NCI-H2196 treated with DMSO at 0.1 percent for 48 hours (cell line): Measurements from ENCODE around the gene CARMIL1.

ENCODE experiments used
- DNase-seq: peaks from one replicate; lab custom pipeline; 2025; ENCODE audit not compliant: unreplicated experiment; lab: John Stamatoyannopoulos, UW

The CARMIL1 gene

DNA sequence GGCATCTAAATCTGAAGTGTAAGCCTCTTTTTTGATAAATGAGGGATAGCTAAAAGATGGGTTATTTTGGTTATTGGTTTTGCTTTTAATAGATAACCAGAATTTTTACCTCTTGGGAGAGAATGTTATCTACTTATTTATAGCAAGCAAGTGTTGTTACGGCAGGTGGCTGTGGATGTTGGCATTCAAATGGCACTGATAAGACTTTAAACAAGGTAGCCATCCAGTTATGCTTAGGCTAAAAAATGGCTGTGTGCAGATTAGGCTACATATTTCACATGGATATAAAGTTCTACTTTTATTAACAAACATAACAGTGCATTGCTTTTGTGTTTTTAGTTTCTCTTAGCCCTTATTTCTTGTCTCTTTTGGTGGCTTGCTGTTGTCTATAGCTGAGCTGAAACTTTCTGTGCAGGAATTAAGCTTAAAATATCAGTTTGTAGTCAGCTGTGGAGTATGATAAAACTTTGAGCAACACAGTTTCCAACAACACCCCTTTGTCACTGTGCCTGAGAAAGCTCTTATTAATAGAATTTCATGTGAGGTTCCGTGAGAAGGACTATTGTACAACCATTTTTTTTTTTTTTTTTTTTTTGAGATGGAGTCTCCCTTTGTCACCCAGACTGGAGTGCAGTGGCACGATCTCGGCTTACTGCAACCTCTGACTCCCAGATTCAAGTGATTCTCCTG is 28.8 kb downstream of the CARMIL1 start:
- no peak for DNase-seq

DNA sequence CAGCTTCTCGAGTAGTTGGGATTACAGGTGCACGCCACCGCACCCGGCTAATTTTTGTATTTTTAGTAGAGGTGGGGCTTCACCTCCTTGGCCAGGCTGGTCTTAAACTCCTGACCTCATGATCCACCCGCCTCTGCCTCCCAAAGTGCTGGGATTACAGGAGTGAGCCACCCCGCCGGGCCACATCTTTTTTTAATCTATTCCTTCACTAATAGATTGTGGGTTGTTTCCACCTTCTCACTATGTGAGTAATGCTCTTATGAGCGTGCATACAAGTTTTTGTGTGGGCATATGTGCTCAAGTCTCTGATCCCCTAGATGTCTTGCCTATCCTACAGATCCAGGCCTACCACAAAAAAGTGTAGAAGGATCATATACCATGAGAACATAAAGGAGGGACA is 30.7 kb downstream of the CARMIL1 start:
- no peak for DNase-seq

DNA sequence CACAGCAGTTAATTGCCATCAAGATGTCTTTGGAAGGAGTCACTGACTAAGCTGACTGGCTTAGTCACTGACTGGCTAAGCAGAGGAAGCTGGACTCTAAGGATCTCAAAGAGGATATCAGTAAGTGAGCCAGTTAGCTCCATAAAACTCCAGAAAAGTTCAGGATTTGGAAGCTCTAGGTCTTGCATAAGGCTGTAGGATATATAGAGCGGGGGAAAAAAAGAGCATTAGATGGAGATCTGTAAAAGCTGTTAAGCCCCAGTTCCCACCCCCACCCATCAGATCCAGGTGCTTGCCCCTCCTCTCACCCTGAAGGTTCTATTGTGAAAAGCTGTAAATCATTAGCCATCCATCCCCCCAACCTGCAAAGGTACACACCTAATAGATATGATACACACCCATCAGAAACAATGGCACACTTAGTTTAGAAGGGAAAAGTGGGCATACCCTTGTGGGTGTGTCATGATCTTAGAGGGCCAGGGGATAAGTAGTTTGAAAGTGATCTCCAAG is 32.2 kb downstream of the CARMIL1 start:
- no peak for DNase-seq

GRCh38 chr6:25312034-25312620 is 33.0 kb downstream of the CARMIL1 start:
- DNase-seq = no peak

DNA sequence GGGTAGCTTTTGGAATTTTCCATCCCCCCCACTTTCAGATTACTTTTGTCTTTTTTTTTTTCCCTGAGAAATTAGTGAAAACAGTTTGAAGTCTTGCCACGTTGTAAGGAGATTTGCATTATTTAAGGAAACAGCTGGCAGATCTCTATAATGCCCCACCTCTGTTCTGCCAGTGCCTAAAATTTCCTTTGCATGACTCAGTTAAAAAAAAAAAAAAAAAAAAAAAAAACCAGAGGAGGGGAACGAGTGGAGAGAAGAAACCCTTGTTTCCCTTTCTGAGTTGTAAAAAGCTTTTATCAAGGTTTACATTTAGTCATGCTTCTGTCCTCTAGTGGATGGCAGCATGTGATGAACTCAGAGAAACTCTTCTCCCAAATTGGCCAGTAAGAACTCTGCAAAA is 33.5 kb downstream of the CARMIL1 start:
- DNase-seq = no peak

- no peak for DNase-seq
These were observed 35.5 kb downstream of the CARMIL1 start for GRCh38 chr6:25314509-25315175.

DNA sequence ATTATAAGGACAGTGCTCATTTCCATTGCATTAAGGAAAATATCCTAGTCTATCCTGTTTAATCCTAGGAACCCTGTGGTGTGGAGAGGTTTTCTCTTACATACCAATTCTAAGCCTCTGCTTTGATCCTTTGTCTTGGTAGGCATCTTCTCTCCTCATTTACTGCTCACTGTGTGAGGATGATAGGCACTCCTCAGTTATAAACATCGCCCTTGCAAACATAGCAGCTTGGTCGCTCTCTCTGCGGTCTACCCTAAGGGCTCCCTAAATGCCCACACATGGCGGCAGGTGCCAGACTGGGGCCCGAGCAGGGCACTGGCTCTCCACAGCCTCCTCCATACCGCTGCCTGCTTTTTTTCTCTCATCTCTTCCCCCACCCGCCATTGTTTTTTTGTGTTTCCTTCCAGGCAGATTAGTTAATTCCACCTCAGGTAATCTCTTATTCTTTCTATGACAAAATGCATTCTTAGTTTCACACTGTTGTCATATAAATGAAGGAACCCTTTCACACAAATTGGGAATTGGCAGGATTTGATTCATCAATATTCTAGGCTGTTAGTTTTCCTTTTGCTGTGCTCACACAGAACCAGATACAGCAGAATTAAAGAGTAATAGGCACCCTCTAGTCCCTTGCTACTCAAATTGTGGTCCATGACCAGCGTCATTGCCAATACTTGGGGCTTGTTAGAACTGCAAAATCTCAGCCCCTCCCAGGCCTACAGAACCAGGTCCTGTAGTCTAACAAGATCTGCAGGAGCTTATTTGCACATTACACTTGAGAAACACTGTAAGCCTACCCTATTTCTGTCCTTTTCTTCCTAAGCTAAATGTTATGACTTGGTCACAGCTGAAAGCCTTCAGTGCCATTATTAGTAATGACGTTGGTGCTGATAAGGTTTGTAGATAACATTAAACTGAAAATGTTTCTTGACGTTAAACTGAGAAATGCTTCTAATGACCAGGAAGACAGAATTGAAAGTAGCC is 36.3 kb downstream of the CARMIL1 start:
- no peak for DNase-seq

GRCh38 chr6:25316626-25317025 is 37.5 kb downstream of the CARMIL1 start:
- DNase-seq = no peak

DNA sequence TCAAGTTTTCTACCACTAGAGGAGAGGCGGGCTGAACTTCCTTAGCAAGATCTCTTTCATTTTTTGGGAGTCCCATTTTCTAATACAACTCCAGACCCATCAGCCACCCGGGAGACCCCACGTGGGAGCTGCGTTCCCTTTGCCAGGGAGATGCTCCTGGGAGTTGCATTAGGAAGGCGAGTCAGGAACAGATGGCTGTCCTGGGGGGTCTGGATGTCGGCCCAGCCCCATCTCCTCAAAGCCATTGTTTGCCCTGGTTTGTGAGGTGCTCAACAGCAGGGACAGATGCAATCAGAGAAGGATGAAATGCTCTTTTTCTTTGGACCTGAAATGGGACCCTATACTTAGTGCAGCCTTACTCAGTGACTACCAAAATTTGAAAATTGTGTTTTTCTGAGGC is 39.4 kb downstream of the CARMIL1 start:
- no peak for DNase-seq

DNA sequence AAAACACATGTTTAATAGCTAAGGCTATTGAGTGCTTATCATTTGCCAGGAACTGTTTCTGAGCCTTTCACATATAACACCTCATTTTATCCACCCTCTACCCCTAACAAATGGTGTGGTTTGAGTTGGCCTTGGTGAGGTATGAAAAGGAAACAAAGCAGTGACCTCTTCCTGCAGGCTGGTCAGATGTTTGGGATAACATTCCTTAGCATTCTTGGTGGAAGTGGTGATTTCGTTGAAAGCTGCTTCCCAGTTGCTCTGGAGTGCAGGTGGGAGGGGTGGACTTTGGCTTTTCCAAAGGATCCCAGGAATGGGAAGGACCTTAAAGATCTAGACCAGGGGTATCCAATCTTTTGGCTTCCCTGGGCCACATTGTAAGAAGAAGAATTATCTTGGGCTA is 41.3 kb downstream of the CARMIL1 start:
- DNase-seq = no peak

GRCh38 chr6:25322692-25323091 is 43.5 kb downstream of the CARMIL1 start:
- no peak for DNase-seq

DNA sequence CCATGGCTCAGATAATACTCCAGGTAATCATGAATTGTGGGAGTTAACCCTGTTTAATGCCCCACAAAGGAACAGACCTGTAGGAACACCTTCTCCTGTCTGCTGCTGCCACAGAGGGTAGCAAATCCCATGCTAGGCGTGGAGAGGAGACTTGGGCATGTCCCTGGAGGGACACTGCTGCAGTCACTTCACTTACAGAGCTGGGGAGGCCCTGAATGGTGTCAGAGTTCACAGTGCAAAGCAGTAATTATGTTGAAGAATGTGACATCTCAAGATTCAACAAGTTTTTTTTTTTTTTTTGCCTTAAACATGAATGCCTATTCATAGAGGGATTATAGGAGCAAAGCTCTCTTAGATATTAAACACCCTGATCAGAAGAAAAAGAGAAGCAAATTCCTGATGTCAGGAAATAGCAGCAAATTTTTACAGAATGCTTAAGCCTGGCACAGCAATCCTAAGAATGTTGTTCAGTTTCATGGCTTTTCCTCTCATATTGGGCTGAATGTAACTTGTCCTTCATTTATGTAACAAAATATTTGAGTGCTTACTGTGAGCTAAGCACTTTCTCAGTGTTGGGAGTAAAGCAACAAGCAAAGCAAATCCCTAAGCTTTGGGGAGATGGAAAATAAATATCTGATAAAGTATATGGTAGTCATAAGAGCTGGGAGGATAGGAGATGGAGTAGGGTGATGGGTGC is 45.0 kb downstream of the CARMIL1 start:
- DNase-seq = no peak

DNA sequence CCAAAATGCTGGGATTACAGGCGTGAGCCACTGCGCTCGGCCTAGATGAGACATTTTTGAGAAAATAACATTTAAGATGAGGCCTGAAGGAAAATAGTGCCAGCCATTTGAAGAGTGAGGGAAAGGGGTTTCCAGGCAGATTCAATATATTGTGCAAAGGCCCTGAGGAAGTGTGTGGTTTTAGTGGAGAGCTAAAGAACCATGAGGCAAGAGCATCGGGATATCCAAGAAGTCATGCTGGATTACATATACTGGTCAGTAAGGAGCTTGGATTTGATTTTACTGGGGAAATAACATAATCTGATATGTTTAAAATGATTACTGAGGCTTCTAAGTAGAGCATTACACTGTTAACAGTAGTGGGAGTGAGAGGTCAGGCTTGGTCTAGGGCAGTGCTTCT is 47.0 kb downstream of the CARMIL1 start:
- no peak for DNase-seq

GRCh38 chr6:25326960-25327359 is 47.8 kb downstream of the CARMIL1 start:
- no peak for DNase-seq

DNA sequence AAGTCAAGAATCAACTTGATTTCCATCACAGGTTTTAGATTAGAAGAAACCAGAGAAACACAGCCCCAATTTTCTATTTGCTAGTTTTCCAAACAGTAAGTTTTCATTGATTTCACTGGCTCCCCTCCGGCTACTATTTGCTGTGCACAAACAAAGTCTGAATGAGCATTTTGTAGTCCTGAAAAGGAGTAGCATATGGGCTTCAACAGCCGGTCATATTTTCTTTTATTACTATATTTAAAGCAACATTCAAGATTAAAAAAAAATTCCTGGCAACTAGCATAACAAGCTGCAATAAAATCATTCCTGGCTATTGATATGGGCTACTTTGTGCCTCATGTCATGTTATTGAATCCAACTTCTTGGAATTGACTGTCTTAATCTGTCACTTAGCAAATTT is 48.3 kb downstream of the CARMIL1 start:
- DNase-seq = no peak

DNA sequence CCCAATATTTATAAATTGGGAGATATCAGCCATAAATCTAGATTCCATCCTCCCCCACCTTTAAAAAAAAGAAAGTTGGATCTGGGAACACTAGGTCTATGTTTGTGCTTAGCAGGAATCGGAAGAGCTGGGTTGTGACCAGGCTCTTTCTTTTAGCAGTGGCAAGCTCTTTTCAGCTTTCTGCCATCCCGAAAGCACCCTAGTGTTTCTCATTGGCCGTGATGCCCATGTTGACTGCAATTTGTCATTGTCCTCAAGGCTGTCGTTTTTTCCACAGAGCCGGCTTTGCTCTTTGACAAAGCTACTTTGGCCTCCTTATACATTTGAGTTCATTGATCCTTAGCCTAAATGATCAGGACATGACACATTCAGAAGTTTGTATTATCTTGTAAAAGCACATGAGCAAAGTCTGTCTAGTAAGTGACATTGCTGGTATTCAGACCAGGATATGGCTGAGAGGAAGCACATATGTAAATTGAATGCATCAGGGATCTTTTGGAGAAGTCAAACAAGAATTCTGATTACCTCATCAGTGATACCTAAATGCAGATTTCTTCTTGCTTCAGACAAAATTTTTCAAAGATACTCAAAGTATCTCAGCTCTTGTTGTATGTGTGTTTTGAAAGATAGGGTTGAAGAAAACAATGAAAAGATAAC is 50.1 kb downstream of the CARMIL1 start:
- DNase-seq = no peak

- DNase-seq = no peak
These were observed 50.8 kb downstream of the CARMIL1 start for GRCh38 chr6:25329982-25330381.

GRCh38 chr6:25330796-25331685 is 51.9 kb downstream of the CARMIL1 start:
- no peak for DNase-seq

- DNase-seq = no peak
These were observed 53.0 kb downstream of the CARMIL1 start for GRCh38 chr6:25332165-25332564.
